HUES6 (cell line): ENCODE results near the gene CLTA.
"Not testable (repeated sequence)": the region's sequence is repeated elsewhere in the genome, so short reads cannot be mapped to it uniquely, and the experiment has no call there.

Experiments
- H3K27ac ChIP-seq: 2 replicates; pipeline ENCODE4 v1.7.0; 2013; ENCODE audit warnings: low read depth, mild to moderate bottlenecking, low read length, inconsistent platforms
- H3K27me3 ChIP-seq: 2 replicates; pipeline ENCODE4 v1.6.1; 2013; ENCODE audit warnings: low read length; ENCODE audit not compliant: control insufficient read depth, insufficient read depth
- H3K36me3 ChIP-seq: 2 replicates; pipeline ENCODE4 v1.6.1; 2013; ENCODE audit warnings: low read length; ENCODE audit not compliant: control insufficient read depth, insufficient read depth
- H3K4me1 ChIP-seq: 2 replicates; pipeline ENCODE4 v1.6.1; 2013; ENCODE audit warnings: low read length; ENCODE audit not compliant: control insufficient read depth, insufficient read depth
- H3K4me3 ChIP-seq: 2 replicates; pipeline ENCODE4 v1.5.1; 2013; ENCODE audit warnings: low read depth, low read length
- H3K9ac ChIP-seq: one replicate; pipeline ENCODE4 v1.6.1; 2013; ENCODE audit warnings: mild to moderate bottlenecking, low read length
- H3K9me3 ChIP-seq: 2 replicates; pipeline ENCODE4 v1.6.1; 2013; ENCODE audit warnings: low read depth, low read length; ENCODE audit not compliant: control insufficient read depth, insufficient read depth

CLTA gene

GRCh38 chr9:36169708-36170107 lies 21.0 kb upstream of the CLTA start:
- no peak overlapping the region for H3K4me3 ChIP-seq
- H3K9me3 ChIP-seq = no peaks in the 10 kb centered on the region
- no peak overlapping the region for H3K27ac ChIP-seq
- H3K36me3 ChIP-seq = no peaks in the 10 kb centered on the region
- peaks cover 6% of the 10 kb centered on the region; the same call in 1 of the 2 replicates for H3K4me1 ChIP-seq
- no peaks in the 10 kb centered on the region for H3K27me3 ChIP-seq
- H3K9ac ChIP-seq = no peak overlapping the region

DNA sequence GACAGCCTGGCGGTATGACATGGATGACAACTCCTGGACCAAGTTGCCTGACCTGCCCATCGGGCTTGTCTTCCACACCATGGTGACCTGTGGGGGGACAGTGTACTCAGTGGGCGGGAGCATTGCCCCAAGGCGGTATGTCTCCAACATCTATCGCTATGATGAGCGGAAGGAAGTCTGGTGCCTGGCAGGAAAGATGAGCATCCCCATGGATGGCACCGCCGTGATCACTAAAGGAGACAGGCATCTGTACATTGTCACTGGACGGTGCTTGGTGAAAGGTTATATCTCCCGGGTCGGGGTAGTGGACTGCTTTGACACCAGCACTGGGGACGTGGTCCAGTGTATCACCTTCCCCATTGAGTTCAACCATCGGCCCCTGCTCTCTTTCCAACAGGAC lies 20.2 kb upstream of the CLTA start:
- H3K4me1 ChIP-seq = no peaks in the 10 kb centered on the region
- no peaks in the 10 kb centered on the region for H3K27me3 ChIP-seq
- H3K36me3 ChIP-seq = no peaks in the 10 kb centered on the region
- H3K9me3 ChIP-seq = no peaks in the 10 kb centered on the region
- no peak overlapping the region for H3K27ac ChIP-seq
- no peak overlapping the region for H3K4me3 ChIP-seq
- H3K9ac ChIP-seq = no peak overlapping the region

DNA sequence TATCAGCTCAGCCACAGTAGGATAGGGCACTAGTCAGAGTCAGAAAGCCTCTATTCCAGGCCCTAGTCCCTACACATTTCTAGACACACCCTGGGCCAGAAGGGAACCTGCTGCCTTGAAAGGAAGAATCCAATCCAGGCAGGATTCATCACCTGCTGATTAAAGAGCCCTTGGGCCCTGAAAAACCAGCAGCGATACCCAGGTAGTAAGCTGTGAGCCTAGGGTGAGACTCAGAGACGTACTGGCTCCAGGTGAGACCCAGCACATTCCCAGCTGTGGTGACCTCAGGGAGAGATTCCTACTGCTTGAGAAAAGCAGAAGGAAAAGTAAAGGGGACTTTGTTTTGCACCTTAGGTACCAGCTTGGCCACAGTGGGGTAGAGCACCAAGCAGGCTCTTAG lies 16.9 kb upstream of the CLTA start:
- H3K9ac ChIP-seq = no peak overlapping the region
- H3K4me3 ChIP-seq = no peak overlapping the region
- H3K4me1 ChIP-seq = no peaks in the 10 kb centered on the region
- no peaks in the 10 kb centered on the region for H3K36me3 ChIP-seq
- no peaks in the 10 kb centered on the region for H3K27me3 ChIP-seq
- no peak overlapping the region for H3K27ac ChIP-seq
- no peaks in the 10 kb centered on the region for H3K9me3 ChIP-seq

DNA sequence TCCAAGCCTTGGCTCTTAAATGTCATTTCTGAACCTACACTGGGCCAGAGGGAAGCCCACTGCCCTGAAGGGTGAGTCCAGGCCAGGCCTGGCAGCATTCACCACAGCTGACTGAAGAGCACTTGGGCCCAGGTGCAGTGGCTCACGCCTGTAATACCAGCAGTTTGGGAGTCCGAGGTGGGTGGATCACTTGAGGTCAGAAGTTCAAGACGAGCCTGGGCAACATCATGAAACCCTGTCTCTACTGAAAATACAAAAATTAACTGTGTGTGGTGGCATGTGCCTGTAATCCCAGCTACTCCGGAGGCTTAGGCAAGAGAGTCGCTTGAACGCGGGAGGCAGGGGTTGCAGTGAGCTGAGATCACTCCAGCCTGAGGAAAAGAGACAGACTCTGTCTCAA lies 16.4 kb upstream of the CLTA start:
- Histone ChIP-seq H3K27ac (no peak overlapping the region), H3K27me3 (no peaks in the 10 kb centered on the region), H3K4me3 (no peak overlapping the region), H3K36me3 (no peaks in the 10 kb centered on the region), H3K4me1 (no peaks in the 10 kb centered on the region), H3K9ac (no peak overlapping the region), H3K9me3 (no peaks in the 10 kb centered on the region)

- no peaks in the 10 kb centered on the region for H3K4me1 ChIP-seq
- H3K9ac ChIP-seq = no peak overlapping the region
- no peaks in the 10 kb centered on the region for H3K9me3 ChIP-seq
- no peak overlapping the region for H3K4me3 ChIP-seq
- H3K27me3 ChIP-seq = no peaks in the 10 kb centered on the region
- H3K27ac ChIP-seq = no peak overlapping the region
- H3K36me3 ChIP-seq = no peaks in the 10 kb centered on the region
Observed at GRCh38 chr9:36174731-36175130, 16.0 kb upstream of the CLTA start.

DNA sequence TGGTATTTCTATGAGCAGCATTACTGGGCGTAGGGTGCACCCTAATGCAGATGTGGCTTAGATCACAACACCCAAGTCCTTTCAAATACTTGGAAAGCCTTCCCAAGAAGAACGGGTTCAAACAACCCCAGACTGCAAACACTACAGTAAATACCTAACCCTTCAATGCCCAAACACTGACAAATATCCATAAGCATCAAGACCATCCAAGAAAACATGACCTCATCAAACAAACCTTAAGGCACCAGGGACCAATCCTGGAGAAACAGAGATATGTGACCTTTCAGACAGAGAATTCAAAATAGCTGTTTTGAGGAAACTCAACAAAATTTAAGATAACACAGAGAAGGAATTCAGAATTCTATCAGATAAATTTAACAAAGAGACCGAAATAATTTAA lies 15.5 kb upstream of the CLTA start:
- not testable (repeated sequence) for H3K27me3 ChIP-seq, H3K36me3 ChIP-seq, H3K4me1 ChIP-seq, H3K9ac ChIP-seq, H3K9me3 ChIP-seq, H3K27ac ChIP-seq, H3K4me3 ChIP-seq

- H3K27ac ChIP-seq, H3K4me3 ChIP-seq, H3K9ac ChIP-seq, H3K4me1 ChIP-seq, H3K36me3 ChIP-seq, H3K9me3 ChIP-seq, H3K27me3 ChIP-seq: not testable (repeated sequence)
Observed at GRCh38 chr9:36176496-36176895, 14.2 kb upstream of the CLTA start.

DNA sequence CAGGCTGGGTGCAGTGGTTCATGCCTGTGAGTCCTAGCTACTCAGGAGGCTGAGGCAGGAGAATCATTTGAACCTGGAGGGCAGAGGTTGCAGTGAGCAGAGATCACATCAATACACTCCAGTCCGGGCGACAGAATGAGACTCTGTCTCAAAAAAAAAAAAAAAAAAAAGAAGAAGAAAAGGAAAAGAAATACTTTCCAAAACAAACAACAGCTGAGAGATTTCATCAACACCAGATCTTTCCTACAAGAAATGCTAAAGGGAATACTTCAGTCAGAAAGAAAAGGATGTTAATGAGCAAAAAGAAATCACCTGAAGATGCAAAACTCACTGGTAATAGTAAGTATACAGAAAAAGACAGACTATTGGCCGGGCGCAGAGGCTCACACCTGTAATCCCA lies 13.2 kb upstream of the CLTA start:
- no peaks in the 10 kb centered on the region for H3K36me3 ChIP-seq
- peaks cover 7% of the 10 kb centered on the region for H3K9me3 ChIP-seq
- no peak overlapping the region for H3K9ac ChIP-seq
- no peaks in the 10 kb centered on the region for H3K4me1 ChIP-seq
- no peaks in the 10 kb centered on the region for H3K27me3 ChIP-seq
- H3K27ac ChIP-seq = no peak overlapping the region
- H3K4me3 ChIP-seq = no peak overlapping the region

GRCh38 chr9:36180243-36180642 lies 10.5 kb upstream of the CLTA start:
- H3K9ac ChIP-seq, H3K36me3 ChIP-seq, H3K4me3 ChIP-seq, H3K4me1 ChIP-seq, H3K27me3 ChIP-seq, H3K9me3 ChIP-seq, H3K27ac ChIP-seq: not testable (repeated sequence)

GRCh38 chr9:36187414-36187813 lies 3.3 kb upstream of the CLTA start:
- no peak overlapping the region for H3K9ac ChIP-seq
- H3K4me3 ChIP-seq = no peak overlapping the region
- no peak overlapping the region for H3K27ac ChIP-seq
- no peaks in the 10 kb centered on the region for H3K36me3 ChIP-seq
- peaks cover 11% of the 10 kb centered on the region for H3K4me1 ChIP-seq
- H3K27me3 ChIP-seq = no peaks in the 10 kb centered on the region
- no peaks in the 10 kb centered on the region for H3K9me3 ChIP-seq

DNA sequence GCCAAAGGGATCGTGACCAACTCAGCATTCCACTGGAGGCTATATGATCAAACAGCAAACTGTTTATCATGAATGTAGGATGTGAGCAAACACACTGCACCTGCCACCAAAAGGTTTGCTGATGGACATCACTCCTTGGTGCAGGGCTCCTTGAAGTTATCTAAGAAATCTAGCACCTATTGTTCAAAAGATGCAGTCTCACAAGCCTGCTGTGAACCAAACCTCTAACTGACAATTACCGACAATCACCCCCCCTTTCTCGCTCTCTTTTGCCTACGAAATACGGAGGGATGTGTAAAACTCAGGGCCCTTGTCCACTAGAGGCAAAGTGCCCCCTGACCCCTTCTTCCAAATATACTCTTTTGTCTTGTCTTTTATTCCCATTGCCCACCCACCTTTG lies 2.5 kb upstream of the CLTA start:
- no peak overlapping the region for H3K27ac ChIP-seq
- peaks cover 17% of the 10 kb centered on the region for H3K4me1 ChIP-seq
- no peaks in the 10 kb centered on the region for H3K27me3 ChIP-seq

DNA sequence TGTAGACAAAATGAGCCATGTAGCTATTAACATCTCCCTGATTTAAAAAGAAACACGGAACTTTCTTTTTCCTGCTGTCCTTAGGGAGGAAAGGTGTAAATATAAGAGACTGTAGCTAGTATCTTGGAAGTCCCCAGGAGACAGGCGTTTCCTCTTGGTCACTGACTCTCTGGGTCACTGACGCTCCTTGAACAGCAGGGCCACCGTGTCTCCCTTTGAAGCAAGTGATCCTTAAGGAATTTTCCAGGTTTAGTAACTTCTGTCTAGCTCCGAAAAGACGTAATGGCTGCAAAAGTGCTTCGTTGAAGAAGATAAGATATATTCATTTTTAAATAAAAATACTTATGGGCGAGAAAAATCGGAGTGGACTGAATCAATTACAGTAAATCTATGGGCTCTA lies 745 bp upstream of the CLTA start:
- Histone ChIP-seq H3K4me3 (peak overlapping the region; percentile 75), H3K27me3 (no peaks in the 10 kb centered on the region), H3K4me1 (peaks cover 17% of the 10 kb centered on the region), H3K36me3 (peaks cover 13% of the 10 kb centered on the region), H3K9ac (peak overlapping the region; percentile 24), H3K9me3 (no peaks in the 10 kb centered on the region), H3K27ac (peak overlapping the region; percentile 7; the same call in 1 of the 2 replicates)

More for the DNA sequence above, 2.5 kb upstream of the CLTA start:
- Histone ChIP-seq H3K9me3 (no peaks in the 10 kb centered on the region), H3K9ac (no peak overlapping the region), H3K4me3 (no peak overlapping the region), H3K36me3 (no peaks in the 10 kb centered on the region)
